Suppressor macrophage (primary cell): ENCODE data around the gene ZNF334.

Source experiments
- DNase-seq, 4 experiments: peaks; one replicate each; pipeline ENCODE4 v3.0.0-alpha.2; 2020 to 2022

ZNF334 gene

DNA sequence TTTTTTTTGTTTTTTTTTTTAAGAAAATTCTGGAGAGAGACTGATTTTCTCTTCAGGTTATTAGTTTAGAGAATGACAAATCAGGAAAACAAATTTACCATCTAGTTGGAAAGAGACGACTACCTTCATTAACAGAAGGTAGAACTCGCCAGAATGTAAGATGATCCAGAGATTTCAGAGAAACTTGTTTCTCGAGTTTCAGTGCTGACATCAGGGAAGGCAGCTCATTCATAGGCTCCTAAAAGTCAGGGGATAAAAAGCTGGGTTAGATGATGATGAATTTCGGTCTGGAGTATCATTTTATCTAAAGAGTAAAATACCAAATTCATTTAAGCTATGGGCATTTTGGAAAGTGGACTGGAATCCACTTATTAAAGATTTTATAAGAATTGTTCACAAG lies 27.9 kb downstream of the ZNF334 start:
- DNase-seq, result no peak

GRCh38 chr20:46484954-46485353 lies 28.4 kb downstream of the ZNF334 start:
- DNase-seq, result no peak

DNA sequence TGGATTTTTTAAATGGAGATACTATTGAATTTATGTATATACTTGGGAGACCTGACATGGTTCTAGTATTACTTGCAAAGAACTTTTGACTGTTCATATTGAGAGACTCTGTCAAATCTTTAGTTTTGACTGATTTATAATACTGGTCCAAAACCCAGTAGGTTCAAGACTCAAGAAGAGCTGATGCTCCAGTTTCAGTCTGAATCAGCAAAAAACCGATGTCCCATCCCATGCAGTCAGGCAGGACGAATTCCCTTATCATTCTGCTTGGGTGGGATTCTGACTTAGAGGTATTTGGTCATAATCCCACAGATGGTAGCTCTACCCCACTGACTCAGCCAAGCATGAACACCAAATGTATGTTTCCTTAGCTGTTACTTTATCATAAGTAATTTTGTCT lies 29.5 kb downstream of the ZNF334 start:
- no peak for DNase-seq

DNA sequence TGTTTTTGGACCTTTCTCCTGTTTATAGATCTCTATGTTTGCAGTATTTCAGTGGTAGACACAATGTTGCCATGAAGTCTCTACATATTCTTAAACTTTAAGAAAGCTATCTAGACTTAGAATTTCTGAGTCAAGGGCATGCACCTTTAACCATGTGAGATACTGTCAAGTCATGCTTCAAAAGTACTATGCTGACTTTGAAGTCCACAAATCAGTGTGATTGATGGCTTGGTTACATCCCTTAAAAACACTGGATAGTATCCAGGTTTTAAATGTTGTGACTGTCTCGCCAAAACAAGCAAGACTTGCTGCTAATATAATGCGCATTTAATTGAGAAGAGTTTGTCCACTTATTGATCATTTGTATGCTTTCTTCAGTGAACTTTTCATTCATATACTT lies 30.5 kb downstream of the ZNF334 start:
- no peak for DNase-seq

DNA sequence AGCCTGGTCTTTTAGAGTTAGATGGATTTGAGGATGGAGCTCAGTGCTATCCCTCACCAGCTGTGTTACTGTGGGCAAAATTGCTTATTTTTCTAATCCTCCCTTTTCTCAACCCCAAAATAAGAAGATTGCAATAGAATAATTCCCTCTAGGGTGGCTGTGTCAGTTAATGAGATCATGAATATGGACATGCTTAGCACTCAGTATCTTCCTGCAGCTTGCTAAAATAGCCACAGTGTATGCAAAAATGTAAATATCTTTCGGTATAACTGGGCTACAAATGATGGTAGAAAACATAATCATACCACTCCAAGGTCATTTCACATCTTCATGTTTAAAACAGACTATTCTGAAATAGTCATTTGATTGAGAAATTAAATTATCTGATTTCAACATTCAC lies 35.7 kb downstream of the ZNF334 start:
- DNase-seq, result no peak

DNA sequence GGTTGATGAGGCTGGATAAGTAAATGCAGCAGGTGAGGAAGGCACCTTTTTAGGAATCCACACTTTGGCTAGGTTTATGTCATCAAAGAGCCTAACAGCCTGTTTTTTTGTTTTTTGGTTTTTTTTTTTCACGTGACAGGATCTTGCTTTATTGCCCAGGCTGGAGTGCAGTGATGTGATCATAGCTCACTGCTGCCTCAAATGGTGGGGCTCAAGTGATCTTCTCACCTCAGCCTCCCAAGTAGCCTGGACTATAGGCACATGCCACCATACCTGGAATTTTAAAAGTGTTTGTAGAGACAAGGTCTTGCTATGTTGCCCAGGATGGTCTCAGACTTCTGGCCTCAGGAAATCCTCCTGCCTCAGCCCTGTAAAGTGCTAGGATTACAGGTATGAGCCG lies 36.1 kb downstream of the ZNF334 start:
- no peak for DNase-seq

DNA sequence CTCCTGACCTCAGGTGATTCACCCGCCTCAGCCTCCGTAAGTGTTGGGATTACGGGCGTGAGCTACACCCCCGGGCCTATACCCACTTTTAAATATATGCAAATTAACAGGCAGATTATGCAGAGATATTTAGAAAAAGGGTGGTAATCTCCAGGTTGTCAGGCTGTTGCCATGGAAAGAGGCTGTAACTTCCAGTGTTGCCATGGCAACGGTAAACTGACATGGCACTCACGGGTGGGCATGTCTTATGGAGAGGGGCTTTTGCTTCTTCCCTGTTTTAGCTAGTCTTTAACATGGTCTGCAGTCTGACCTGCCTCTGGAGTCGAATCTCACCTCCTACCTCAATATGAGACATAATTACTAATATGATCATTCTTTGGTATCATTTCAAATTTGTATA lies 44.9 kb downstream of the ZNF334 start:
- DNase-seq, result no peak

DNA sequence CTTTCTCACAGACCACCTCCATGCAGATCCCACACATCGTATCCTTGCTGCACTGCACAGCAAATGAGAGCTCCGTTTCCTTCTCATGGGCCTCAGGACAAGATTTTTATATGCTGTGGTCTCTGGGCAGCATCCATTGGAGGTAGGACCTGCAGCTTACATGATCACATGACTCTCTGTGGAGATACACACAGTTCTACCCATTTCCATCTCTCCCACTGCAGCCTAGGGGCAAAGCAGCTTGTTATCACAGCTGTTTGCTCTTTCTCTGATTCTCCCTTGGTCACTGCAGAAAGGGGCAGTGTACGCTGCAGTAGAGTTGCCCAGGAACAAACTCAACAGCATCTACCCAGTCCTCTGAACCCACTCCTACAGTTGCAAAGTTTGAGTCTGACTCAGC lies 48.9 kb downstream of the ZNF334 start:
- DNase-seq, result no peak

DNA sequence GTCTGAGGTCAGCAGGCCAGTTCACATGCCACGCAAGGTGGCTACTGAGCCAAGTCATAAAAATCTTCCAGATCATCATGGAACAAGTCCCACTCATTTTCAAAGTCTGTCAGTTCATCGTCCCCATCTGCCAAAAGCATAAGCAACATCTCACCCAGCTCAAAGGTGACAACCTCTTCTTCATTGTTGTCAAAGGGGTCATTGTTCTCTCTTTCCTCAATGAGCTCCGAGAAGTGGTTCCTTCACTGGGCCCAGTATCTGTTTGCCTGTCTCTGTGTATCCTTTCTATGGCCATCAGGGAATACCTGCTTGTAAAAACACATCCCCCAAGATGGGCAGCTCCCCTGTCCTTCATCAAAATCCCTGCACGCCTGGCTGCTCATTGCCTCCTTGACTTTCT lies 49.5 kb downstream of the ZNF334 start:
- no peak for DNase-seq

- DNase-seq, result no peak
These were observed 51.6 kb downstream of the ZNF334 start for GRCh38 chr20:46461808-46462207.

DNA sequence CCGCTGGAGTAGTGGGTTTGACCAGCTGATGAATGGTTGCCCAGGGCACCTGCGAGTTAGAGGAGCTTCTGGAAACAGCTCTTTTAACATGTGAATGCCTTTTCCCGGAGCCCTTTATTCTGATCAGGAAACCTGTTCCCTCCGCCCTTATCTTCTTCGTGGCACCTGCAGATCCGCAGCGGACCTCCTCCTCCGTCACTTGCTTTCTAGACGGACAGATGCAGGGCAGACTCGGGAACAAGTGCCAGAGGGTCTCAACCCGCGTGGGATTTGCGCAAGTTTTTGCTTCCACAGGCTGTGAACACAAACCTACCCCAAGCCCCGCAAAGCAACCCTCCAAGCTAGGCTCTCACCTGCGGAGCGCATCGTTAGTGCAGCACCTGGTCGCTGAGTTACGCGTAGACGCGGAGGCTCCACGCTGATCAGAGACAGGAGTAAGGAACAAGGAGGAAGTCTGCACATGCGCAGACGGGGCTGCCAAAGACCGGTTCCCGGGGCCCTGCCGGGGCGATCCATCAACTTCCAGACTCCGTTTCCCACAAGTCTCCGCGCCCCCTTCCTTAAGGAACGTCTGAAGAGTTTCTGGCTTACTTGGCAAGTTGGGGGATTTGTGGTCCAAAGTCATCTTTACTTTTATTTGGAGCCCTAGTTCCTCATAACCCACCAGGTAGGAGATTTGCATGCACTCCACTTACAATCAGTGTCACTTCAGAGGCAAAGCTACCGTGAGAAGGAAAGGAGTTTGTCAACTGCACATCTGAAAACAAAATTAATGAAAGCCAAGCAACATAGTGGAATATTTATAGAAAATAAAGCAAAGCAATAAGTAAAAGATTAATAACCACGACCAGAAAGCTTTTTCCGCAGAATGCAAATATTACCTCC lies 54.3 kb downstream of the ZNF334 start:
- DNase-seq, result peak; percentile 4 to 48 (median 22)

DNA sequence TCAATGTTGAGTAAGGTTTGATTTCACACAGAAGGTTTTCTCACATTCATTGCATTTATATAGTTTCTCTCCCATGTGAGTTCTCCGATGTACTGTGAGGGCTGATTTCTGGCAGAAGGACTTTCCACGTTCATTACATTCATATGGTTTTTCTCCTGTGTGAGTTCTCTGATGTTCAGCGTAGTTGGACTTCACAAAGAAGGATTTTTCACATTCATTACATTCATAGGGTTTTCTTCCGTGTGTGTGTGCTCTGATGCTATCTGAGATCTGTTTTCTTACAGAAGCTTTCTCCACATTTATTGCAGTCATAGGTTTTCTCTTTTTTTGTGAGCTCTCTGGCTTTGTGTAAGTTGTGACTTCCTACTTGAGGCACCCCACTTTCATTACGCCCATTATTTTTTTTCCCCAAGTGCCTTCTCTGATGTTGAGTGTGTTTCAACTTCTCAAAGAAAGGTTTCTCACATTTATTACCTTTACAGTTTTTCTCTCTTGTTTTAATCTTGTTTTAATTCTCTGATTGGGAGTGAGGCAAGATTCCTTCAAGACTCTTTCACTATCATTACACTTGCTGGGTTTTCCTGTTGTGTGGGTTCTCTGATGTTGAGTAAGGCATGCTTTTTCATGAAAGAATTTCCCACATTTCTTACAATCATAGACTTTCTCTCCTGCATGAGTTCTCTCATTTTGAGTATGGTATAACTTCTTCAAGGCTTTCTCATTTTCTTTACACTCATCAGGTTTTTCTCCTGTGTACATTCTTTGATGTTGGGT lies 56.9 kb downstream of the ZNF334 start:
- DNase-seq, result no peak

- no peak for DNase-seq
These were observed 57.6 kb downstream of the ZNF334 start for GRCh38 chr20:46455729-46456128.
